T-helper 2 cell treated with Interferon-gamma antibody and Interleukin-4, amounts not matched to agents 100 ng/mL and 5 ng/mL, for 36 hours (primary cell): ENCODE data around the gene ARHGAP26. TPM values are rescaled to one million over a fixed set of nuclear protein-coding genes. Genes with fewer than 3 reads are reported as not detected.

Experiments
- intact Hi-C: fragments of 100-400 bp; cut with micrococcal nuclease; formaldehyde crosslinking; loops from one replicate; pipeline ENCODE4 v1.15.1; 2023
- total RNA-seq: library from RNA; stranded (reverse); gene quantifications from 2 replicates; pipeline ENCODE4 v1.2.3, GENCODE V29; 2022

Gene ARHGAP26
- total RNA-seq, 1 donor from 2014 or later, result 24.7 TPM

DNA sequence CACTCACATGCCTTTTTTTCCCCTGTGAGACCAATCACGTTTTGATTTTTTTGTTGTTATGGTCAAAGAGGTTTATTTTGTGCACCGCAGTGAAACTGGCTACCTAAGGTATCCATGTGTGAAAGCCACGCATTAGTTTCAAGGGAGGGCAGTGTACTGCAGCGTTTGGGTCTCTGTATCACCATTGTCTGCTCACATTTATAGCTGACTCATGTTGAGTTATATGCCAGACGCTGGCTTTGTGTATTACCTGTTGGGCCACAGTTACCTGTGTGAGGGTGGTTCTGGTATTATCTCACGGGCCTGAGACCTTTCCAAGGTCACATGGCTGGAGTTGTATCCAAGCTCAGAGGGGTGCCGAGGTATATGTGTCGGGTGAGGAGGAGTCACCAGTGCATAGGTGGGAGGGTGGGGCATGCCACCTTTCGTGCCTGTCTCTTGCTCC lies 75.8 kb downstream of the ARHGAP26 start:
- intact Hi-C loops, result no loop called here

DNA sequence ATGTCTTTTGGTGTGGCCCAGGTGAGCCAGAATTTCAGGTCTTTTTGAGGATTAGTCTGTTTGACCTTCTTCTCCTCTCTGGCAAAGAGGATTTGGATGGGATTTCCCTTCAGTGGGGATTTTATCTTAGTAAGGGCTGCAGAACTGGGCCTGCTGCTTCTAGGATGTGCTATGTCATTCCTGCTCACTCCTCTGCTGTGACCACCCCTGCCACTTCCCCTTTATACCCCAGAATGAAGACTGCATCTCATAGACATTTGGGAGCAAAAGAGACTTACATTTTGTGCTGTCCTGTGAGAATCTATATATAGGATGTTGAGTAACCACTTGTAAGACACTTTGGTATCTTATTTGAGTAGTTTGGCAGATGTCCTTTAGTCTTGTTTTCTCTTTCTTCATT lies 76.2 kb downstream of the ARHGAP26 start:
- intact Hi-C loops, result no loop called here

DNA sequence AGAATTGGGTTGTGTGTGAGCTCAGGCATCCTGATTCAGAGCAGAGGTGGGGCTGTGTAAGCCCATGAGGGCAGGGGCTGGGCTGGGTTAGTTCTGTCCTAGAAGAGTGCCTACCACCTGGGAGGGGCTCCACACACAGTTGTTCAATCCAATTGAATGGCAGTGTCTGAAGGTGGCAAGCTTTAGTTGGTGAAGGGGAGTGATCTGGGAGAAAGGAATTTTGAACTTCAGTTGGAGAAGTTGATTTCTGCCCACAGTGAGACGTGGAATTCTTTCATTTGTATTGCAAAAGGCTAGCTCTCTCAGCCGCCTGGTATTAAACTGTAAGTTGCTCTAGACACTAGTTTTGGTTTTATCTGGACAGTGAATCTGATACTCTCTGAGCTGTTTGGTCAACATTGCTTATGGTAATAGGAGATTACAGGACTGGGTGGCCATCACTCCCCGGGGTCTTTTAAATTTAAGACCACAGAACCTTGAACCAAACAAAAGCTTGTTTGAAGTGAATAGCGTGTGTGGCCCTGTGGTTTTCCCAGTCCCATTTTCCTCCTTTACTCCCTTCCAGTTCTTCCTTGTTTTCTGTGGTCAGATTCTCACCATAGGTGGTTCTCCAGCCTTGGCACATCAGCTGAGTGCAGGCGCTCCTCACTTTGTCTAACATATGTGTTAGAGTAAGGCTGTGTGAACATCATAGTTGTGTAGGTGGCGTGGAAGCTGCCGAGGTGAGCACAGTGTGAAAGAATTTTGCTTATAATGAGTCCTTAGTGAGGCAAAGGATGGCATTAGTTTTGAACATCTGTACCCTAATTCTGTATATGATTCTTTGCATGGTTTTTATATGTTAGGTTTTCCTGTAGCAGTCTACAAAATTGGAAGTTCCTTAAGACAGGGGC lies 78.0 kb downstream of the ARHGAP26 start:
- intact Hi-C loops, result no loop called here

DNA sequence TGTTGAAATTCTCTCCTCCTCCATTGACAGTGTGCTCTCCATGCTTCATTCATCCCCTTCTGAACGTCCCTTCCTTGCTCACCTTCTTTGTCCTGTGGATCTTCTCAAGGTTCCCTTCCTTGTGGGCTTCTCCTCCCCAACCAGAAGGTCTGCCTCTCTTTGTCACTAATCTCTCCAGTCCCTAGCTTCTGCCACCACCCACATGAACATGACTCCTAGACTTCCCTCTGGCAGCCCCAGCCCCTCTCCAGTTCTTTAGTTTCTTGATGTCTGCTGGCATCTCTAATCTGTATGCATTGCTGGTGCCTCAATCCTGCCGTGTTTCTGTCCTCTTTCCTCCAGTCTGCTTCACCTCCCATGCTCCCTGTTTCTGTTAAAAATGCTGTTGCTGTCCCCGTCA lies 79.3 kb downstream of the ARHGAP26 start:
- intact Hi-C loops, result no loop called here

DNA sequence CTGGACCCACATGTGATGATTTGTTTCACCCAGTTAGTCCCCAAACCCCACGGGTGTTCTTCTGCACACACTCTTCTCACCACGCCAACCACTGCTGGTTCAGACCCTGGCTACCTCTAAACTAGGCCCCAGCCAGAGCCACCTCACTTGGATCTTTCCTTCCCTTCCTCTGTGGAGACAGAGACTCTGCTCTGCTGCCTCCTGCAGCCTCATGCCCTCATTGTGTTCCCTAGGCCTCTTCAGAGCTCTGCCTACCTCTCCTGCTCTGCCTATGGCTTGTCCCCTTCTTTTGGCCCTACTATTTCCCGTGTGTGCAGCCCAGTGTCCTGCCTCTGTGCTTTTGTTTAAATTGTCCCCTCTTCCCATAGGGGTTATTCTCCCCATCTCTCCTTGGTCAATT lies 79.7 kb downstream of the ARHGAP26 start:
- intact Hi-C loops, result no loop called here

DNA sequence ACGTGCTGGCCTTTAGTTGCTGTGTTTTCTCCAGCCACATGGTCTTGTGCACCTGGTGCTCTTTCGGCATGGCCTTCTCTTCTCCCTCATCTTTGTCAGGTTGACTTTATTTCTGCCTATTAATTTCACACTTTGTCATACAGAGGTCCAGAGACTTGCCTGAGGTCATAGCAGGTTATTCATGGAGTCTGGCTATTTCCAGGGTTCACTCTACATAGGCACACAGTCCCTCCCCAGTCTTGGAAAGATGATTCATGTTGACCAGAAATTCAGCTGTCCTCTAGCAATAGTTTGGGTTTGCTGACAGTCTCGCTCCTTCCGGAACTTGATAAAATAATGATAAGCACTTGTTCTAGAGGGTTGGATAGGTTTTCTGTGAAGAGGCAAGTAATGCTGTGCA lies 81.6 kb downstream of the ARHGAP26 start:
- intact Hi-C loops, result no loop called here

DNA sequence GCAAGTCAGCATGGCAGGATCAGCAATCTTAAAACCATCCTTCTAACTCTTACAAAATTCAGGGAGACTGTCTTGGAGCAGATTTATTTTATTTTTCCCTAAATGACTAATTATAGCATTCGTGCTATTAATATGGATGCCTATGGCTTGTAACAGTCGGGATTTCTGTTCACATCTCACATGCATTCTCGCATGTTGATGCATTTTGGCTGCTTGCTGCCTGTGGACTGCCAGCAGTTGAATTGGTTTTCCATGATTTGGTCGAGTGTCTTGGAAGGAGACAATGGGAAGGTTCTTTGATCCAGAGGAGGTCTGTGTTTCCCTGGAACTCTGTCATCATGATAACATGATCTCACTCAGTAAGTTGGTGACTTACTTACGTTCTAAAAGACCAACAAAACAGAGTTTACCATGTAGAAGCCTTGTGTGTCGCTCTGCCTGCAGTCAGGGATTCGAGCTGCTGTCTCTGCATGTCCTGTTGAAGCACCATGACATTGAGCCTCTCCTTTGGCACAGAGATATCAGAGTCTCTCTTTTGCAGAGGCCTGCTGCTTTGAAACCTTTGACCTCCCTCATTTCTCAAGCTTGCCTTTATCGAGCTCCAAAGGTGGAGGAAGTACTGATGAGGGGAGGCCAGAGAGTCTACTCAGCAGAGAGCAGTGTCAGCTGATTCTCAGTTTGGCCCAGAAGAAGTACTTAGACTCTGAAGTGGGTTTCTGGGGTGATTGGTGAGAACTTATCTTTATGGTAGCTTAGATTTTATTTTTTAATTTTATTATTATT lies 82.4 kb downstream of the ARHGAP26 start:
- intact Hi-C loops, result no loop called here

DNA sequence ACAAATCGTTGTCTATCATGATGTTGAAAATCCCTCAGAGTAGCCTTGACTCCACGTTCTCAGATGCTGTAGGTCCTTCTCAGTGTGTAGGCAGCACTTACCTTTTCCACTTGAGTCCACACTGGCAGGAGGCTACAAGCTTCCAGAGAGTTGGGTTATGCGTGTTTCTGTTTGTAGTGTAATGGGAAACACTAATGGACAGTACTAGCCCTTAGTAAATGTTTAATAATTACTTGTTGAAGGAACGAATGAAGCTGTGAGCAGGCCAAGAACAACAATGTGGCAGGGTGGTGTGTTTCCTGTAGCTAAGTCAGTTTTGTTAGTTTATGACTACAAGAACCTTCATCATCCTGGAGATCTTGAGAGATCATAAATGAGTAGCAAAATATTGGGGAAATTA lies 83.5 kb downstream of the ARHGAP26 start:
- intact Hi-C loops, result no loop called here

DNA sequence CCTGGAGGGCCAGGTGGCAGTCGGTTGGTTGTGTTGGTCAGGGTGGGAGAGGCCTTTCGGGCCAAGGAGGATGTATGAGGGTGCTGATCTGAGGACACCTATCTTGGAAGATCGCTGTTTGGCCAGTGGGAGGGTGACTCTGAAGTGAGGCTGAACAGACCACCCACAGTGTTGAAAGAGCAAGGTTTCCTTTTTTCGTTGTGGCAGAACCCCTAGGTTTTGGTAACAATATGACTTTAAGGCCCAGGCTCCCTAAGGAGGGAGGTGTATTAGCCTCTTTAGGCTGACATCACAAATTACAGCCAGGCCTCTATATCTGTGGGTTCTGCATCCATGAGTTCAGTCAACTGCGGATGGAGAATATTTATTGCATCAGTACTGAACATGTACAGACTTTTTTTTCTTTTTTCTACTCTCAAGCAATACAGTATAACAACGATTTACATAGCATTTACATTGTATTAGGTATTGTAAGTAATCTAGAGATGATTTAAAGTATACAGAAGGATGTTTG lies 86.1 kb downstream of the ARHGAP26 start:
- intact Hi-C loops, result no loop called here

DNA sequence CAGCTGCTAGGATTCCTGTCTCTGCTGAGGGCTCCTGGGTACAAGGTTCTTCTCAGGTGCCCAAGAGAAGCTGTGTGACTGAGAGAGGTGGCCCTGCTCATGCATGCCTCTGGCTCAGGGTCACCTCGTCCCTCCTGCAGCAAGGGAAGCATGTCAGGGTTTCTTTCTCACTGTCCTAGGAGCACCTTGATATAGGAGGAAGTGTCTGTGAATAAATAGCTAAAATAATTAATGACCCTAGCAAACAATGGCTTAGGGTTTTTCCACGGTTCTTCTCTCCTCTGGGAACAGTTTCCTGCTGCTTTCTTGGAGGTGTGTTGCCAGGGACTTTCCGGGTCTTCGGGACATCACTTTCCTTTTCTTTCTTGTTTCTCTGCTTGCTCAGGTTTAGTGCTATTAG lies 87.2 kb downstream of the ARHGAP26 start:
- intact Hi-C loops, result no loop called here

DNA sequence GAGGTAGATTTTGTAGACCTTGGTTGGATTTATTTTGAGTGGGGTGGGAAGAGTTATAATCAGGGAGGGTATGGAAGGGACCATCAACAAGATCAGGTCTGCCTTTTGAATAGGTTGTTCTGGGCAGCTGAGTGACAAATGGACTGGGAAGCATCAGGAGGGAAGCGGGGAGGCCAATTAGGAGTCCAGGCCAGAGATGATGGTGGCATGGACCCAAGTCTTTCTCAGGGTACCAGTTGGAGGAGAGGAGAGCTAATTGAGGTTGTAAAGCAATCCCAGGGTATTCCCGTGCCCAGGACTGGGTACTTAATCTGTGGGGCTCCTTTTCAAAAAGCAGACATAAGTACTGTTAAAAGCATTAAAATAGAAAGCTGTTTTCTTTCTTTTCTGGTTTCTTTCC lies 88.9 kb downstream of the ARHGAP26 start:
- intact Hi-C loops, result no loop called here

DNA sequence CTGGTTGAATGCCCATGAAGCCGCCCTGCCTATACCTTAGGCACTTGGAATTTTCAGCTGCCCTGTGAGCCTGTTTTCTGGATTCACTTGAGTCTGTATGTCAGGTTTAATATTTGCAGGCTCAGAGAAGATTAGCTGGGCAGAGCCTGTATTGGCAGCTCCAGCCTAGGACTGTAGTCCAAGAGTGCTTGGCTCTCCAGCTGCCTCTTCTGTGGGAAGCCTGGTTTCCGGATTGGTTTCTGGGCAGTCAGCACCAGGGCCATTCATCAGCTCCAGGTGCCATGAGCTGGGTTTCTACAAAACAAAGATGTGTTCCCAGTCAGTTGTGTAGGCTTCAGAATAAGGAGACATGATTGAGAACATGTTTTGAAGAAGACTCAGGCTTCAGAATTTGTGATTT lies 90.1 kb downstream of the ARHGAP26 start:
- intact Hi-C loops, result no loop called here

DNA sequence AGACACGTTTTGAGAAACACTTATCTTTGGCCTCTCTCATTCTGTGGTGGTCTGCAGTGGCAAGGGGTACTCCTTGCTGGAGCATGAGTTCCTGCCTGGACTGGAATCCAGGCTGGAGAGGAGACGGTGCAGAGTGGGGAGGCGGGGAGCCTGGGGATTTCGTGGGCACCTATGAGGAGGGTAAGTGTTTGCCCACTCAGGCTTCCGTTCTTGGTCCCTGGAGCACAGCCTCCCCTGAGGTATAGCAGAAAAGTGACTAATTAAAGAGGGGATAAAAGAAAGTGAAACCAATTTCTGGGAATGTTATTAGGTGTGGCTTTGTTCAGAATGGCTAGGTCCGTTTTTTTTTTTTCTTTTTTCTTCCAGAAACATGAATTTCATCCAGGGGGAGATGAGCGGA lies 90.8 kb downstream of the ARHGAP26 start:
- intact Hi-C loops, result no loop called here

DNA sequence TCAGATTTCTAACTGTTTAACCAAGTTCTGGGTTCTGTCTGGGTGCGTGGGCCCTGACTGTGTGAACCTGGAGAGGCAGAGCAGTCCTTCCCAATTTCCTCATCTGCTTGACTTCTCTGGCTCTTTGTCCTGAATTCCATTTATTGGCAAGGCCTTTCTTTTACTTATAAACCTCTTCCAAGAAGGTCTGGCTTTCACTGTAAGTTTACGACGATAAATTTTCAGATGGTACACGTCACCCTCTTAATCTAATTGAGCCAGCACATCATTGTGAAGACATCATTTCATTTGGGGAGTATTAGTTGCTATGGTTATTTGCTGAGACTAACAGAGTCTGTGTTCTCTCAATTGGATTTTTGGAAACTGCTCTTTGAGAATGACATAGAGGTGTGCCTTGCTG lies 92.4 kb downstream of the ARHGAP26 start:
- intact Hi-C loops, result no loop called here

DNA sequence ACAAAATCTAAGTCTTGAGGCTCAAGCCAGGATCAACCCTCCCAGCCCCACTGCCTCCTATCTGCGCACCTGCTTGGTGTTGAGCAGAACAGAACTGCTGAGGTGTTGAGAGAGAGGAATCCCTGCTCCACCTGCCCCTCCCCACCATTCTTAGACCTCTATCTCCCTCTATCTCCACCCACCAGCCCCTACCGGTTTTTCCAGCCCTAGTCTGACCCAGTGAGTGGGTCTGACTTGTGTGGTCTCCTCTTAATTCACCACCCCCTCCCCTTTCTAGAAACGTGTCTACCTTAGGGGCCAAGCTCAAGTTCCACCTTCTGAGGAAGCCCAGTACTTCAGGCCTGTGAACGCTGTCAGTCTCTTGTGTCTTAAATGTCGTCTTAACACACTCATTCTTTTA lies 93.7 kb downstream of the ARHGAP26 start:
- intact Hi-C loops, result no loop called here

DNA sequence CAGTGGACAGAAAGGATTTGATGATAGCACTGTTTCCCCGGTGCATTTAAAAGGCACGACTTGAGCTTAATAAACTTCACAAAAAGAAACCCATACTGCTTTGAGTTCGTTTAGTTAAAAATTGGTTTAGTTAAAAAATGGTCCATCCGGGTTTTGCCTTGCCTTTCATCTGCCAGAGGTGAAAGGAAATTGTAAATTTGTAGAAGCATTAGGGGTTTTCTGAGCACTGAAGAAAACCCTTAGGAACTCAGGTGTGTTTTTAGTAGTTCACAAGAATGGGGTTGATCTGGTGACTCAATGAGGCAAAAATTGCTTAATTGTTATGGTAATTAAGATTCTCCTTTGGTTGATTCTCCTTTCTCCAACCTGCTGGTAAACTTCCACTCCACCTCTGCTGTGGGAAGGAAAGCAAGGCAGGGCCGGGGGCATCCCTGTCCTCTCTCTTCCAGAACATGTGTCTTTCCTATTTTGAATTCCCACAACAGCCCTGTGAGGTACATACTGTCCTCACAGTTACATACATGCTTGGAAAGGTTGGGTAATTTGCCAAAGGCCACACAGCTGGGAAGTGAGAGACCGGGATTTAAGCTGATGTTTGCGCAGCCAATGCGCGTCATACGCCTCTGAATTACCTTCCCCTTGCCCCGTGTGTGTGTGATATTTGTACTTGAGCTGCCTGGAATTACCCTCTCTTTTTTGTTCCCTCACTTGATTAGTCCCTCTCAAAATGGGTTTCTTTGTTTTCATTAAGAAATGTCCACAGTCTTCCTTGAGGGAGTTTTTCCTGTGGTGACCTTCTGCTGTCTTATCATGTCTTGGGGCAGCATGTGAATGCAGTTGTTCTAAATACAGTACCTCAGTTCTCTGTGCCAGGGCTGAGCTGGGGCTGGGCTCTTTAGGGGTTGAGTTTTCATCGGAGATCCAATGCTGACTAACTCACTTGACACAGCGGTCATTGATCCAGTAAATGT lies 94.4 kb downstream of the ARHGAP26 start:
- intact Hi-C loops, result no loop called here

DNA sequence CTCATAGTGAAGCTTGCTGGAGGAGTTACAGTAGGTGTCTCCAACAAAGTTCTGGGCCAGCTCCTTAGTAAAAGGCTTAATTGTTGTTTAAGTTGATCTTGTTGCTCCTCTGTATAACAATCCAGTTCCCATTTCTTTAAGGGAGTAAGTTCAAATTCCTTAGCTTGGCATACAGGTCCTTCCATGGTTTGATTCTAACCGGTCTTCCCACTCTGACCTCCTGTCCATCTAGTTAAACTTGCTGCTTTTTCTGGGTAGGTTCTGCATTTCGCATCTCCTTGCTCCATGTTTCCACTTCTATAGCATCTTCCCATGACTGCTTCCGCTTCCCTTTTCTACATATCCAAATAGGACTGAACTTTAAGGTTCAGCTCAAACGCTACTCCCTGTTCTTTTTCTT lies 95.5 kb downstream of the ARHGAP26 start:
- intact Hi-C loops, result loop anchor here (2.0 kb wide), 1 partner anchor 39 kb away; no protein-coding TSS in a partner anchor

DNA sequence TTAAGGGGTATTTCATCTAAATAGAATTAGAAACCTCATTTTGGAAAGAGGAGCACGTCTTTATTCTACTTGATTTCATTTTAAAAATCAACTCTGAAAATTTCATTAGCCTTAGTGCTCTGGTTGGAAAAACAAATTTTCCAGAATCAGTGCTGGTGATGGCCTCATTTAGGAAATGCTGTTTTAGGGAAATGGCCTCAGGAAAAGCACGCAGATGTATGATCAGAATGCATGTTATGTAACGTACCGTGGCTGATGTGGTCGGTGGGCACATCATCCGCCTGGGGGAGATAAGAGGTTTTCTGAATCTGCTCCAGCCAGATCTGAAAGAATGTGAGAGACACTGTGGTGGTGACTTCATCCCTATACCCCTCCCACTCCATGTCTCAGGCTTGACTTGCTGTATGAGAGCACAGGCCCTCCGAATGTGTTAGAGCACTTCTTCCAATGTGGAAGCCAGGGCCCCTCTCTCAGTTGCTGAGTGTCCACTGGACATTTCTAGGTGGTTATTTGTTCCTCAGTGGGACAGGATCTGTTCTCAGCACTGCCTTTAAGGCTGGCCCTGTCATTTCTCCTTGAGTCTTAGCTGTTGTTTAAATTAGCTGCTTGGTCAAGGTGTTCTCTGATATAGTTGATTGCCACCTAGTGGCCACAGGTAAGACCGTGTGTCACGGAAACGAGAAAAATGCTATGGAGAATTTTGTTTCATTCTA lies 96.5 kb downstream of the ARHGAP26 start:
- intact Hi-C loops, result loop anchor here (1.0 to 2.0 kb wide), 5 partner anchors 40 to 153 kb away; partner anchors contain the start of gene ARHGAP26

DNA sequence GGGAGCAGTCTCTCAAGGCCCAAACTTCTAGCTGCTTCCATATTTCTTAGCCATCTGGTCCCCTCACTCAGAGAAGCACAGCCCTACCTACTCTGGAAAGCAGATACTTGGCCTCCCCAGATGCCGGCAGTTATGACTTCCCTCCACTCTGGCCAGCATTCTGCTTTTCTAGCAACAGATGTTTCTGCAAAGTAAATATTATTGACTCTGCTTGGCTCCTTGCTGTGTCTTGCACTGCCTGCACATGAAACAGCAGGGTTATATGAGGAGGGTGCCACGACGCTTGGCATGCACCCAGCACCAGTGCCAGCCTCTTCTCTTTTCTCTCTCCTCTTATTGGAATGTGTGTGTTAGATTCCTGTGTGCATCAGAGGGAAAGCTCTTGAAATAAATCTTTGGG lies 99.7 kb downstream of the ARHGAP26 start:
- intact Hi-C loops, result no loop called here
